Epithelial cell of esophagus (primary cell): ENCODE results near the gene FTCD.
"Not testable (repeated sequence)": the region's sequence is repeated elsewhere in the genome, so short reads cannot be mapped to it uniquely, and the experiment has no call there.

ENCODE experiments used
- DNase-seq: peaks from one replicate; pipeline ENCODE4 v3.0.0; 2010; ENCODE audit warnings: low read depth
- H3K4me3 ChIP-seq: 2 replicates; pipeline ENCODE4 v1.5.1; 2011; ENCODE audit warnings: mild to moderate bottlenecking, low read length, control low read depth
- TF ChIP-seq, protein P1 (sequence below): IDR thresholded peaks from 2 replicates; pipeline ENCODE4 v1.5.1; 2011; ENCODE audit warnings: low read depth, mild to moderate bottlenecking, low read length, control low read depth, inconsistent platforms; ENCODE audit not compliant: insufficient read depth; ENCODE audit errors: missing control alignments

Gene FTCD

DNA sequence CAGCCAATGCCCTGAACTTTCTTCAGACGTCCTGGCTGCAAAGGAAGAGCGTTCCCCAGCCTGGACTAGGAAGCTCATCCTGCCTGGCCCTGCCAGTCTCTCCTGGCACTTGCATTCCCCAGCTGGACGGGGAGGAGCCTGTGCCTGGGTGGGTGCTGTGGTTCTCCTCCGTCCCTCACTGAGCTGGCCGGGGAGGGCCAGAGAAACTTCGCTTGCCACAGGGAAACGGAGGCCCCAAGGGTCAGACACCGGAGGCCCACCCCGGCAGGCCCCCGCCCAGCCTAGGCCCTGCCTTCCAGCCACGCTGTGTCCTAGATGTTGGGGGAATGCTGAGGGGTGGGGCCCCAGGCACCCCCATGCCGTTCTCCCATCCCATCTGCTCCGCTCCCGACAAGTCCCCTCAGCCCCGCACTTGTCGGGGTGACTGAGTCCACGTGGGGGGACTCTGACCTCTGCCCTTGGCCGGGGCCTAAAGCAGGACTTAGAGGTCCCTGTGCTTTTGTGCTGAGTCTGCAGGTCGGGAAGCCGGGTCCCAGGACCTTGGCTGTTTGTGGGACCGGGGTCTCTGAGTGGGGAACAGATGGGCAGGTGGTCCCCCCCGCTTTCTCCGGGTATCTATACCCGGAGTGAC, 4.8 kb downstream of the FTCD start:
- no peak for DNase-seq
- TF ChIP-seq, protein P1, sequence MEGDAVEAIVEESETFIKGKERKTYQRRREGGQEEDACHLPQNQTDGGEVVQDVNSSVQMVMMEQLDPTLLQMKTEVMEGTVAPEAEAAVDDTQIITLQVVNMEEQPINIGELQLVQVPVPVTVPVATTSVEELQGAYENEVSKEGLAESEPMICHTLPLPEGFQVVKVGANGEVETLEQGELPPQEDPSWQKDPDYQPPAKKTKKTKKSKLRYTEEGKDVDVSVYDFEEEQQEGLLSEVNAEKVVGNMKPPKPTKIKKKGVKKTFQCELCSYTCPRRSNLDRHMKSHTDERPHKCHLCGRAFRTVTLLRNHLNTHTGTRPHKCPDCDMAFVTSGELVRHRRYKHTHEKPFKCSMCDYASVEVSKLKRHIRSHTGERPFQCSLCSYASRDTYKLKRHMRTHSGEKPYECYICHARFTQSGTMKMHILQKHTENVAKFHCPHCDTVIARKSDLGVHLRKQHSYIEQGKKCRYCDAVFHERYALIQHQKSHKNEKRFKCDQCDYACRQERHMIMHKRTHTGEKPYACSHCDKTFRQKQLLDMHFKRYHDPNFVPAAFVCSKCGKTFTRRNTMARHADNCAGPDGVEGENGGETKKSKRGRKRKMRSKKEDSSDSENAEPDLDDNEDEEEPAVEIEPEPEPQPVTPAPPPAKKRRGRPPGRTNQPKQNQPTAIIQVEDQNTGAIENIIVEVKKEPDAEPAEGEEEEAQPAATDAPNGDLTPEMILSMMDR, result no peak
- no peak overlapping the region for H3K4me3 ChIP-seq

DNA sequence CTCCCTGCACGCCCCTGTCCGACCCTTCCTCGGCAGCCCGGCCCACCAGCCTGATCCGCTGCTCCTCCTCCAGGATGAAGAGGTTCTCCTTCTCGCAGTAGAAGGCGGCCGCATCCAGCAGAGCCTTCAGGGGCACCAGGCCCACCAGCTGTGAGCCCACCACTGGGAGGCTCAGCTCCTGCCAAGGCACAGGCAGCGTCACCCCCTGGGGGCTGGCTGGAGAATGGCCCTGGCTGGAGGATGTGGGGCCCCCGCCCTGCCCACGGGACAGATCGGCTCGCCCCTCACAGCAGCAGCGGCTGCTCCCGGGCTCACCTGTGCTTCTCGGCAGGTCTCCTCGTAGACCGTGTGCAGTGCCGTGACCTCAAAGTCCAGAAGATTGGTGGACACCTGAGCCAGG, 5.3 kb downstream of the FTCD start:
- DNase-seq, result no peak
- TF ChIP-seq, protein P1, result no peak
- no peak overlapping the region for H3K4me3 ChIP-seq

DNA sequence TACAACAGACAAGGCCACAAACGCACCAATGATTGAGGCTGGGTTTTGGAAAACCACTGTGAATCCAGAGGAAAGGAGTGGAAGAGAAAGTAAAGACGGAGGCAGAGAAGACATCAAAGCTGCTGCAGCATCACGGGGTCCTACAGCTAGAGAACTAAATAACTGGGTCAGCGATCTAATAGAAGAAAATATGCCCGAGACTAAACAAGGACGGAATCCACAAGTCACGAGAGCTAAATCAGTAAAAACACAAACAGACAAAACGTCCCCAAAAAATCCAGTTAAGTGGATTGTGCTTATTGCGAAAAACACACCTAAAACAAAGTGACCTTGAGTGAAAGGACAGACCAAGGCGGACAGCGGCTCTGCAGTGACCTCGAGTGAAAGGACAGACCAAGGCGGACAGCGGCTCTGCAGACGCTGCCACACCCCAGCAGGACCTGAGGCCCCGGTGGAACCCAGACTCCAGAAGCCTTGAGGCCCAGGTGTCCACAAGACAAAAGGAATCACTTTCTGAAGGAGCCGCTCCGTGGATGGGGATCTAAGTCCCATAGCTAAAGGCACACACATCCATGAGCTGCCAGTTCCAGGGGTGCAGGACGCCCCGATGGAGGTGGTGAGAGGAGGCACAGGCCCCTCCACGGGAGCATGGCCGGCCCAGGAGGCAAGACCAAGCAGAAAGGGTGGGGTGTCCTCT, 6.0 kb downstream of the FTCD start:
- no peak overlapping the region for H3K4me3 ChIP-seq
- TF ChIP-seq, protein P1, result no peak
- DNase-seq, result no peak

DNA sequence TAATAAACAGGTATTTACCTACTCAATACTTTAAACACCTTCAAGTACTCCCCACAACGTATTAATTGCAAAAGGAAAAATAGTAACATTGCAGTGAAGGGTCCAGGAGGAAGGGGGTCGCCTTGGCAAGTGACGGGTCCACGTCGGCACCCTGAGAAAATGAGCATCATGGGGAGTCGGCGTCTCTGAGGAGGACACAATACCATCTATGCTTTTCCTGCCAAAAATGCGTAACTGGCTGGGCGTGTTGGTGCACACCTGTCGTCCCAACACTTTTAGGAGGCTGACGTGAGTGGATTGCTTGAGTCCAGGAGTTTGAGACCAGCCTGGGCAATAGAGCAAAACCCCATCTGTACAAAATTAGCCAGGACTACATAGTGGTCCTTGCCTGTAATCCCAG, 7.3 kb downstream of the FTCD start:
- TF ChIP-seq, protein P1, result no peak
- H3K4me3 ChIP-seq, result no peak overlapping the region
- DNase-seq, result no peak

DNA sequence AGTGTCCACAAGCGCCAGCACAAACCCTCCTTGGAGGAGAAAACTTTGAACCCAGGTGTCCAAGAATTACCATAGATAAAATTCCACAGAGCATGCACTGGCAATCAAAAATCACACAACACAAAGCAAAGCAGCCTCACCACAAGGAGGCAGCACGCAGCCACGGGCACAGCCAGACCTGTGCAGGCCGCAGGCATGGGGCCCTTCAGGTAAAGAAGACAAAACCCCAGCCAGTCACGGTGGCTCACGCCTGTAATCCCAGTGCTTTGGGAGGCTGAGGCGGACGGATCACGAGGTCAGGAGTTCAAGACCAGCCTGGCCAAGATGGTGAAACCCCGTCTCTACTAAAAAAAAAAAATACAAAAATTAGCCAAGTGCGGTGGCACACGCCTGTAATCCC, 8.0 kb downstream of the FTCD start:
- DNase-seq, result peak; percentile 56
- TF ChIP-seq, protein P1, result peak; percentile 56

DNA sequence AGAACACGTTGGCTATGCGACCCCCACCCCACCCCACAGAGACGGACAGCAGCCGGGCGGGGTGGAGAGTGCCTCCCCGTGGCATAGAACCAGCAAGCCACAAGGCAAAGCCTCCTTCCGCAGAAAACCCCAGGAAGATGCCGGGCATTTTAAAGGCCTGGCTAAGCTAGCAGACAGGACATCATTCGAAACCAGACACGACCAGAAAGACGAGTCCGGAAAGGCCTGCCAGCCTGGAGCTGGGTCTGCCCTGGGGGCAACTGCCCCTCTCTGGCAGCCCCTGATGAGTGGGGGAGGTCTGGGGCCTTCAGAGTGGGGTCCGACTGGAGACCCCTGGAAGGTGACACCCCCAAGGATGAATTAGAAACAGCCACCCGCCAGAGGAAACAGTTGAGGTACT, 8.5 kb downstream of the FTCD start:
- H3K4me3 ChIP-seq, result no peak overlapping the region
- TF ChIP-seq, protein P1, result no peak
- DNase-seq, result no peak

More for the DNA sequence above, 8.0 kb downstream of the FTCD start:
- H3K4me3 ChIP-seq, result not testable (repeated sequence)
